ENCODE measurements around the gene FOXP2. TPM values are rescaled to one million over a fixed set of nuclear protein-coding genes. Genes with fewer than 3 reads are reported as not detected.

Gene FOXP2
- total and polyA plus RNA-seq, 2 of the 13 experiments (the other 11 are each of a cell fraction or from before 2014, with no cell fraction given), result 0.90 TPM; not detected in 1

- TF ChIP-seq ZNF513 (CRISPR knock-in tag; conservative IDR thresholded peaks at IDR 0.05), result no peak
- no peak for TF ChIP-seq HNF4G (IDR thresholded peaks at IDR 0.05; ENCODE audit: borderline replicate concordance, low read depth, low read length)
- TF ChIP-seq HNF4G (CRISPR knock-in tag; IDR thresholded peaks at IDR 0.05; ENCODE audit: borderline replicate concordance, low read depth), result no peak
- TF ChIP-seq AGO2 (optimal IDR thresholded peaks at IDR 0.05; ENCODE audit: low read depth, low read length), result no peak
- TF ChIP-seq ZNF484 (CRISPR knock-in tag; IDR thresholded peaks at IDR 0.05; ENCODE audit: borderline replicate concordance, low read depth), result no peak
- TF ChIP-seq SOX13 (IDR thresholded peaks at IDR 0.05), result no peak
- peak in 1 of 2 experiments; percentile 60; a peak in 2 of 4 replicates for TF ChIP-seq SOX13 (CRISPR knock-in tag; conservative IDR thresholded peaks at IDR 0.05 in 1 of 2, IDR thresholded peaks at IDR 0.05 in 1 of 2)
- no peak for TF ChIP-seq ZNF337 (CRISPR knock-in tag; IDR thresholded peaks at IDR 0.05; ENCODE audit: borderline replicate concordance, low read depth)
- TF ChIP-seq ZNF331 (CRISPR knock-in tag; IDR thresholded peaks at IDR 0.05), result no peak
- no peak for TF ChIP-seq TAF15 (IDR thresholded peaks at IDR 0.05; ENCODE audit: low read depth, low read length, poor library complexity, severe bottlenecking)
- TF ChIP-seq FOXA1 (IDR thresholded peaks at IDR 0.05), result no peak
- TF ChIP-seq FOXA1 (CRISPR knock-in tag; IDR thresholded peaks at IDR 0.05), result peak; percentile 40; the same call in 1 of the 2 replicates
- TF ChIP-seq ZNF772 (CRISPR knock-in tag; IDR thresholded peaks at IDR 0.05), result no peak
- TF ChIP-seq NFIC (IDR thresholded peaks at IDR 0.05; ENCODE audit: low read length), result peak; percentile 31; the same call in 1 of the 2 replicates
- TF ChIP-seq ARID5B (CRISPR knock-in tag; IDR thresholded peaks at IDR 0.05), result peak; percentile 39
- TF ChIP-seq IRF2 (CRISPR knock-in tag; IDR thresholded peaks at IDR 0.05), result peak; percentile 14; the same call in 1 of the 2 replicates
- peak; percentile 99 for TF ChIP-seq GZF1 (CRISPR knock-in tag; IDR thresholded peaks at IDR 0.05)
- TF ChIP-seq CREBL2 (CRISPR knock-in tag; IDR thresholded peaks at IDR 0.05; ENCODE audit: borderline replicate concordance), result no peak
- no peak for TF ChIP-seq ZNF605 (CRISPR knock-in tag; IDR thresholded peaks at IDR 0.05)
- no peak for TF ChIP-seq KDM2A (CRISPR knock-in tag; IDR thresholded peaks at IDR 0.05; ENCODE audit: borderline replicate concordance, low read depth)
- no peak for TF ChIP-seq ZNF3 (CRISPR knock-in tag; IDR thresholded peaks at IDR 0.05)
- no peak for TF ChIP-seq SOX6 (IDR thresholded peaks at IDR 0.05)
- peak; percentile 41; the same call in 1 of the 2 replicates for TF ChIP-seq SOX6 (CRISPR knock-in tag; IDR thresholded peaks at IDR 0.05)
- 0 out of 2 replicates have a peak, but pooled peaks have one; percentile 15 for TF ChIP-seq RBFOX2 (IDR thresholded peaks at IDR 0.05; ENCODE audit: low read depth, low read length)
- 0 out of 2 replicates have a peak, but pooled peaks have one; percentile 9 for TF ChIP-seq POLR2G (IDR thresholded peaks at IDR 0.05; ENCODE audit: low read depth, low read length)
Observed at GRCh38 chr7:114414156-114415063, at the start of gene FOXP2 (continued).
